ENCODE measurements around the gene ANKS1A.

GRCh38 chr6:35139470-35139869, 250.4 kb downstream of the ANKS1A start:
- TF ChIP-seq CTCF (conservative IDR thresholded peaks at IDR 0.05 in 1 of 2, IDR thresholded peaks at IDR 0.05 in 1 of 2; ENCODE audit: extremely low read depth in 1 of 2, insufficient read depth in 1 of 2, low read depth in 1 of 2, low read length in 2 of 2) (no peak), EZH2 (IDR thresholded peaks at IDR 0.05; ENCODE audit: borderline replicate concordance, low read length) (no peak)

Data from mammary epithelial cell (primary cell).